IMR-90 (cell line): ENCODE data around the gene EIF2S2. TPM values are rescaled to one million over a fixed set of nuclear protein-coding genes. Genes with fewer than 3 reads are reported as not detected.
A peak's percentile ranks its signal among the peaks of the same experiment; 100 is the strongest.

Experiments used
- ATAC-seq: fragments of 200-7000 bp; cut with Tn5 transposase; 2 replicates; pipeline ENCODE4 v1.9.1; 2020; ENCODE audit warnings: low read depth, mild to moderate bottlenecking, moderate library complexity
- BruUV-seq: library from RNA; stranded (reverse); fragments of 400-500 nt; replicated peaks from 2 replicates; lab custom pipeline; 2021; lab: Mats Ljungman, UMichigan
- CTCF ChIA-PET: fragments of 300-600 bp; formaldehyde crosslinking; extraction: SDS; loops from one replicate; lab custom pipeline; 2021; ENCODE audit warnings: antibody characterized with exemption; lab: Yijun Ruan, JAX
- POLR2A ChIA-PET: fragments of 300-600 bp; sonication (Branson Sonifier 250); formaldehyde crosslinking; loops from one replicate; lab custom pipeline; 2022; ENCODE audit warnings: antibody characterized with exemption; ENCODE audit not compliant: unreplicated experiment; lab: Charles Lee
- DNase-seq: peaks from one replicate; pipeline ENCODE4 v3.0.0; 2013
- H2AFZ ChIP-seq: replicated peaks from 2 replicates; pipeline ENCODE3; 2013; ENCODE audit warnings: low read length, mild to moderate bottlenecking; ENCODE audit not compliant: poor library complexity
- H2AK5ac ChIP-seq: 2 replicates; pipeline ENCODE4 v1.6.1; 2013; ENCODE audit warnings: low read depth, low read length, inconsistent platforms
- H2AK9ac ChIP-seq: replicated peaks from 2 replicates; pipeline ENCODE3; 2013; ENCODE audit warnings: mild to moderate bottlenecking, low read depth, low read length, moderate library complexity; ENCODE audit not compliant: poor library complexity
- H2BK120ac ChIP-seq: 2 replicates; pipeline ENCODE4 v1.6.1; 2013; ENCODE audit warnings: low read depth, low read length, inconsistent platforms
- H2BK15ac ChIP-seq: 3 replicates; pipeline ENCODE4 v1.6.1; 2013; ENCODE audit warnings: low read depth, low read length, inconsistent platforms
- H2BK20ac ChIP-seq: 2 replicates; pipeline ENCODE4 v1.6.1; 2013; ENCODE audit warnings: low read depth, mild to moderate bottlenecking, inconsistent platforms, low read length, moderate library complexity
- H2BK5ac ChIP-seq: 2 replicates; pipeline ENCODE4 v1.6.1; 2013; ENCODE audit warnings: mild to moderate bottlenecking, low read depth, low read length, inconsistent platforms; ENCODE audit not compliant: poor library complexity, severe bottlenecking
- H3K14ac ChIP-seq: replicated peaks from 2 replicates; pipeline ENCODE4 v1.6.1; 2013; ENCODE audit warnings: low read depth, low read length, inconsistent platforms
- H3K18ac ChIP-seq: 2 replicates; pipeline ENCODE4 v1.6.1; 2013; ENCODE audit warnings: low read depth, low read length, control low read depth
- H3K23ac ChIP-seq: 2 replicates; pipeline ENCODE4 v1.6.1; 2013; ENCODE audit warnings: low read depth, low read length, inconsistent platforms
- H3K27ac ChIP-seq: 2 replicates; pipeline ENCODE4 v1.5.1; 2013; ENCODE audit warnings: mild to moderate bottlenecking, control low read depth, low read length; ENCODE audit not compliant: insufficient read depth
- H3K27me3 ChIP-seq: 2 replicates; pipeline ENCODE4 v1.6.1; 2013; ENCODE audit warnings: low read length; ENCODE audit not compliant: control insufficient read depth, insufficient read depth
- H3K36me3 ChIP-seq: 2 replicates; pipeline ENCODE4 v1.6.1; 2013; ENCODE audit warnings: low read length, mixed read lengths; ENCODE audit not compliant: control insufficient read depth, insufficient read depth
- H3K4ac ChIP-seq: 2 replicates; pipeline ENCODE4 v1.6.1; 2013; ENCODE audit warnings: low read depth, low read length, inconsistent platforms
- H3K4me1 ChIP-seq: 2 replicates; pipeline ENCODE4 v1.6.1; 2013; ENCODE audit warnings: low read length, mixed read lengths; ENCODE audit not compliant: control insufficient read depth, insufficient read depth
- H3K4me2 ChIP-seq: 2 replicates; pipeline ENCODE4 v1.6.1; 2013; ENCODE audit warnings: low read depth, mild to moderate bottlenecking, control low read depth, low read length, moderate library complexity
- H3K4me3 ChIP-seq: 2 replicates; pipeline ENCODE4 v1.5.1; 2013; ENCODE audit warnings: low read depth, mild to moderate bottlenecking, control low read depth, low read length, moderate library complexity; ENCODE audit not compliant: insufficient read depth
- H3K56ac ChIP-seq: 2 replicates; pipeline ENCODE4 v1.6.1; 2013; ENCODE audit warnings: low read length, inconsistent platforms; ENCODE audit not compliant: insufficient read depth; ENCODE audit errors: extremely low read depth
- H3K79me1 ChIP-seq, 2 experiments: 2 replicates each; pipeline ENCODE4 v1.6.1; 2013; ENCODE audit warnings: low read length in 2 of 2, inconsistent platforms in 1 of 2, low read depth in 1 of 2
- H3K9ac ChIP-seq: 2 replicates; pipeline ENCODE4 v1.6.1; 2013; ENCODE audit warnings: low read depth, low read length, control low read depth
- H3K9me1 ChIP-seq: 2 replicates; pipeline ENCODE4 v1.6.1; 2013; ENCODE audit warnings: low read length, inconsistent platforms; ENCODE audit not compliant: insufficient read depth
- H3K9me3 ChIP-seq: 2 replicates; pipeline ENCODE4 v1.6.1; 2013; ENCODE audit warnings: low read length; ENCODE audit not compliant: control insufficient read depth, insufficient read depth
- H4K20me1 ChIP-seq: 2 replicates; pipeline ENCODE4 v1.6.1; 2013; ENCODE audit warnings: low read length, inconsistent platforms; ENCODE audit not compliant: insufficient read depth
- H4K5ac ChIP-seq: 2 replicates; pipeline ENCODE4 v1.6.1; 2013; ENCODE audit warnings: mild to moderate bottlenecking, low read depth, low read length, control low read depth
- H4K8ac ChIP-seq, 2 experiments: 2 replicates each; pipeline ENCODE4 v1.6.1; 2013; ENCODE audit warnings: low read depth in 2 of 2, low read length in 2 of 2, control low read depth in 1 of 2, inconsistent platforms in 1 of 2
- H4K91ac ChIP-seq: 2 replicates; pipeline ENCODE4 v1.6.1; 2013; ENCODE audit warnings: low read depth, low read length, inconsistent platforms; ENCODE audit not compliant: insufficient read depth
- CEBPB ChIP-seq: IDR thresholded peaks from 2 replicates; pipeline ENCODE4 v1.6.1; 2012; ENCODE audit warnings: low read depth, low read length, improper control_type of control experiment
- RAD21 ChIP-seq: IDR thresholded peaks from 2 replicates; pipeline ENCODE4 v1.6.1; 2012; ENCODE audit warnings: low read length, improper control_type of control experiment
- WGBS, 2 experiments: methylation state at CpG; one replicate each; pipeline versions ENCODE4 v1.1.5 to v1.1.7; 2013; ENCODE audit warnings: missing lambda C conversion rate in 2 of 2; ENCODE audit not compliant: insufficient read length in 1 of 2; ENCODE audit errors: extremely low coverage in 2 of 2; 5-methylcytosine and 5-hydroxymethylcytosine counted together
- dilution Hi-C: fragments of 300-500 bp; cut with HindIII; formaldehyde crosslinking; loops from one replicate; pipeline ENCODE4 v1.14.3; 2018; ENCODE audit warnings: low sequenced_read_pairs; ENCODE audit not compliant: unreplicated experiment
- in situ Hi-C: fragments of 300-500 bp; cut with MboI; formaldehyde crosslinking; loops from 3 replicates; pipeline ENCODE4 v1.14.3; 2019; ENCODE audit warnings: low sequenced_read_pairs, inconsistent platforms, mixed read lengths
- intact Hi-C: fragments of 100-400 bp; cut with micrococcal nuclease; formaldehyde crosslinking; loops from 2 replicates; pipeline ENCODE4 v1.10.0; 2022
- polyA plus RNA-seq, 3 experiments: library from polyadenylated mRNA; depleted of rRNA; stranded (reverse); fragments of >200 nt; gene quantifications; 2 replicates each; pipeline ENCODE4 v1.2.3, GENCODE V29; 2012; ENCODE audit warnings: low replicate concordance in 1 of 3
- total RNA-seq: library from RNA; depleted of rRNA; stranded (reverse); fragments of >200 nt; gene quantifications from 2 replicates; pipeline ENCODE4 v1.2.3, GENCODE V29; 2012
- TF ChIP-seq, protein P1 (sequence below): fragments of 150-350 bp; IDR thresholded peaks from 2 replicates; pipeline ENCODE4 v1.6.1; 2017; ENCODE audit warnings: mild to moderate bottlenecking, antibody characterized with exemption, low read length, low read depth

EIF2S2 gene
- total and polyA plus RNA-seq, 2 of the 4 experiments (the other 2 are of a cell fraction), result 61.7 to 66.9 TPM

DNA sequence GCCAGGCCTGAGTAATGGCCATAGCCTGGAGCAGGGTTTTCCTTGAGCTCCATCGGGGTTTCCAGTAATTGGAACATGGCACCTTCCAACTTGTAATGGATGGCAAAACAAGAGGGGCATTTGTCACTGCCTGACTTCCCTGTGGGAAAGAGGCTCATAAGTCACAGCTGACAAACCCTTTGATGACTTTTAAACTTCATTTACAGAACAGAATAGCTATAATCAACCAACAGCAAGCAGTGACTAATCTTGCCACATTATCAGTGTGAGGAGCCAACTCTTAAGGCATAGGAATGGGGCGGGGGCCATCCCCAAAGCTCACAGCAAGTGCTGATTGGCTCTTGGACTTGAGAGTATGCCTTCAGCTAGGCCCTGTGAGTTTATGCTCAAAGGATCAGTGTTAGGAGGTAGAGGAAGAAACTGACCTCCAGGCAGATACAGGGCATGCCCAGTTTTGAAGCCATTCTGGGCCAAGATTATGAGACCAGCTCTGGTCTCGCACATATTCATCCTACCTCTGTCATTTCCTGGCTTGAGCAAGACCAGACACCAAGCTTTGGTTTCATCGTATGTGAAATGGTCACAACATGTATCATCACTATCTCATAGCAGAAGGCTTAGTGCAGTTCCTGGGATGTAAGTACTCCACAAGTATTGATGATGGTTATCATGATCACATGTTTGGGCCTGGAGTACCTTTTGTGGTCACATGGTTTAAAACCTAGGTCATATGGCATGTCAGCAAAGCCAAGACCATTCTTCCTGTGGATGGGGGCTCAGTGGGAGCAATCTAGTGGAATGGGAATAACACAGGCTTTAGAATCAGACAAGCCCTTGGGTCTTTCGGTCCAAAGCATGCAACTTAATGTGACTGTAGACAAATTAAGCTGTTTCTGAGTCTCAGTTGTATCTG is 49.2 kb downstream of the EIF2S2 start:
- no TSS peak for BruUV-seq
- Histone ChIP-seq H3K56ac (no peak overlapping the region), H2BK15ac (no peak overlapping the region), H3K4me2 (no peak overlapping the region), H3K79me1 (peaks cover 61 to 98% of the 10 kb centered on the region in 2 experiments), H3K23ac (no peak overlapping the region), H3K9ac (no peak overlapping the region), H4K20me1 (peaks cover 95% of the 10 kb centered on the region), H4K91ac (no peak overlapping the region), H3K4me1 (peaks cover 22% of the 10 kb centered on the region), H3K18ac (no peak overlapping the region), H2AFZ (no peak overlapping the region), H3K4ac (no peak overlapping the region), H2BK120ac (no peak overlapping the region), H4K5ac (no peak overlapping the region), H4K8ac (no peak overlapping the region), H3K14ac (no peak overlapping the region; the same call in 1 of the 2 replicates), H3K27me3 (no peaks in the 10 kb centered on the region), H3K9me3 (no peaks in the 10 kb centered on the region), H3K4me3 (no peak overlapping the region), H3K9me1 (peaks cover 50% of the 10 kb centered on the region), H3K27ac (no peak overlapping the region), H3K36me3 (peaks cover 3% of the 10 kb centered on the region; the same call in 1 of the 2 replicates), H2AK9ac (no peak overlapping the region), H2BK20ac (no peak overlapping the region), H2BK5ac (peak overlapping the region; percentile 21), H2AK5ac (no peak overlapping the region)
- DNase-seq (peak; percentile 62), ATAC-seq (no peak; the same call in 1 of the 2 replicates)
- CTCF ChIA-PET, result no interaction called here
- 60% methylated on average over 1 of the region's 5 CpGs; no CpG with 5 or more reads in 1 of the 2 experiments for WGBS, 2 experiments
- POLR2A ChIA-PET, result no interaction called here
- intact Hi-C loops, result no loop called here
- in situ Hi-C loops, result no loop called here
- TF ChIP-seq CEBPB (peak; percentile 81), RAD21 (no peak)
- TF ChIP-seq, protein P1, sequence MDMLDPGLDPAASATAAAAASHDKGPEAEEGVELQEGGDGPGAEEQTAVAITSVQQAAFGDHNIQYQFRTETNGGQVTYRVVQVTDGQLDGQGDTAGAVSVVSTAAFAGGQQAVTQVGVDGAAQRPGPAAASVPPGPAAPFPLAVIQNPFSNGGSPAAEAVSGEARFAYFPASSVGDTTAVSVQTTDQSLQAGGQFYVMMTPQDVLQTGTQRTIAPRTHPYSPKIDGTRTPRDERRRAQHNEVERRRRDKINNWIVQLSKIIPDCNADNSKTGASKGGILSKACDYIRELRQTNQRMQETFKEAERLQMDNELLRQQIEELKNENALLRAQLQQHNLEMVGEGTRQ, result peak; percentile 56; the same call in 1 of the 2 replicates
- dilution Hi-C loops, result no loop called here
